Activated T-cell treated with anti-CD3 and anti-CD28 coated beads, Interleukin-2, amount 50 U/mL, for 4 hours (primary cell): ENCODE measurements around the gene FNDC8. TPM values are rescaled to one million over a fixed set of nuclear protein-coding genes. Genes with fewer than 3 reads are reported as not detected.
"Not testable (repeated sequence)": the region's sequence is repeated elsewhere in the genome, so short reads cannot be mapped to it uniquely, and the experiment has no call there.

ENCODE experiments used
- ATAC-seq, 2 donors: fragments of 200-7000 bp; cut with Tn5 transposase; one replicate each; pipeline ENCODE4 v1.10.0; 2021
- DNase-seq: peaks from one replicate; pipeline ENCODE4 v3.0.0-alpha.2; 2020
- H3K27me3 Mint-ChIP-seq: one replicate; pipeline ENCODE4 v1.8.0; 2021; ENCODE audit warnings: low read depth, mixed read lengths
- H3K36me3 Mint-ChIP-seq: one replicate; pipeline ENCODE4 v1.8.0; 2022; ENCODE audit warnings: mixed read lengths; ENCODE audit not compliant: insufficient read depth
- H3K4me1 Mint-ChIP-seq: one replicate; pipeline ENCODE4 v1.8.0; 2021; ENCODE audit warnings: low read depth, mixed read lengths
- H3K4me3 Mint-ChIP-seq: one replicate; pipeline ENCODE4 v1.8.0; 2021; ENCODE audit warnings: mild to moderate bottlenecking, moderate library complexity, mixed read lengths
- H3K9me3 Mint-ChIP-seq: one replicate; pipeline ENCODE4 v1.8.0; 2021; ENCODE audit warnings: mixed read lengths
- total RNA-seq, 3 donors: library from RNA; stranded (reverse); gene quantifications; one replicate each; pipeline ENCODE4 v1.2.1, GENCODE V29; 2021

FNDC8 gene
- total RNA-seq, 3 donors from 2014 or later: not detected

DNA sequence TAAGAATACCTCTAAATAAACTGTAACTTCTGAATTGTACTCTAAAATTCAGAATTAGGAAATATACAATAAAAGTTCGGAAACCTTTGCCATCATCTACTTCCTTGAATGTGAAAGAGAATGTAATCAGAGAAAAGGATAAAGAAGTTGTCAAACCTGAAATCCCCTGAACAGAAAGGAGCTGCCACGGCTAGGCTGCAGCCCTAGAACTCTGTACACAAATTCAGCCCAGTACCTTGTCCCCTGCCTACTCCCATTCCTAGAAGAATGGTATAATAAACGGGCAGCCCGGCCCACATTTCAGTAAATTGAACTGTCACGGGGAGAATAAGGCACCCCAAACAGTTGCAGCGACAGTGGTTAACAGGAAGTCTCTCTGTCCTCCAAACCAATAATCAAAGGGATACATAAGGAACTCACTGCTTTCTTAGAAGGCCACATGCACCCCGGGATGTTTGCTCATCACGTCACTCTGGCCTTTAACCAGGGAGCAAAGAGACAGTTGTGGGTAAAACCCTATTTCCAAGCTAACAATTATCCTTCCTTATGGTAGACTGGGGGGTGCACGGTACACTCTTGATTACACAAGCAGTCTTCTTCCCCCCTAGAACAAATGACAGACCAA is 33.6 kb upstream of the FNDC8 start:
- ATAC-seq (no peak), DNase-seq (peak; percentile 20)
- peaks cover 3% of the 10 kb centered on the region for H3K36me3 Mint-ChIP-seq
- peaks cover 59% of the 10 kb centered on the region for H3K4me1 Mint-ChIP-seq
- no peaks in the 10 kb centered on the region for H3K27me3 Mint-ChIP-seq
- peak overlapping the region; percentile 93 for H3K4me3 Mint-ChIP-seq
- no peaks in the 10 kb centered on the region for H3K9me3 Mint-ChIP-seq

DNA sequence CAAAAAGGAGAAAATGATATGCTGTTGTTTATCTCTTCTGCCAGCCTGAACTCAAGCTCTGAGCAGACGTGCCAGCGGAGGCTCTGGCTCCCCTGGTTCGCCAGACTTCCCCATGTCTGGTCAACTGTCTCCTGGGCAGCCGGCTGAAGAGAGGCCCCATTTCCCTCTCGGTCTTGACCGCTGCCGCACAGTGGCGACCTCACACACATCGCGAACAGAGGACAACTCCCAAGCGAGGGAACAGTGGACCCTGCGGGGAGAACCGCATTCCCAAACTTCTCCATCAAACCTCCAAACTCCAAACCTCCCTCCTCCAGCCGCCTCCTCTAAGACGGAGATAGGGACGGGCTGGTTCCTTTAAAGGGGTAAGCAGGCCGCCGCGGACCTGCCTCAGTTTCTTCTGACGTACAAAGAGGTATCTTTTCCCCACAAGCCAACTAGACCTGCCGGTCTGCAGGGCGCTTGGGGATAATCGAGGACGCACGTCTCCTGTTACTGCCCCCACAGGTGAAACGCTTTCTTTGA is 33.0 kb upstream of the FNDC8 start:
- DNase-seq (no peak), ATAC-seq (no peak)
- Mint-ChIP-seq H3K27me3 (no peaks in the 10 kb centered on the region), H3K4me3 (peak overlapping the region; percentile 93), H3K36me3 (peaks cover 3% of the 10 kb centered on the region), H3K4me1 (peaks cover 53% of the 10 kb centered on the region), H3K9me3 (no peaks in the 10 kb centered on the region)

DNA sequence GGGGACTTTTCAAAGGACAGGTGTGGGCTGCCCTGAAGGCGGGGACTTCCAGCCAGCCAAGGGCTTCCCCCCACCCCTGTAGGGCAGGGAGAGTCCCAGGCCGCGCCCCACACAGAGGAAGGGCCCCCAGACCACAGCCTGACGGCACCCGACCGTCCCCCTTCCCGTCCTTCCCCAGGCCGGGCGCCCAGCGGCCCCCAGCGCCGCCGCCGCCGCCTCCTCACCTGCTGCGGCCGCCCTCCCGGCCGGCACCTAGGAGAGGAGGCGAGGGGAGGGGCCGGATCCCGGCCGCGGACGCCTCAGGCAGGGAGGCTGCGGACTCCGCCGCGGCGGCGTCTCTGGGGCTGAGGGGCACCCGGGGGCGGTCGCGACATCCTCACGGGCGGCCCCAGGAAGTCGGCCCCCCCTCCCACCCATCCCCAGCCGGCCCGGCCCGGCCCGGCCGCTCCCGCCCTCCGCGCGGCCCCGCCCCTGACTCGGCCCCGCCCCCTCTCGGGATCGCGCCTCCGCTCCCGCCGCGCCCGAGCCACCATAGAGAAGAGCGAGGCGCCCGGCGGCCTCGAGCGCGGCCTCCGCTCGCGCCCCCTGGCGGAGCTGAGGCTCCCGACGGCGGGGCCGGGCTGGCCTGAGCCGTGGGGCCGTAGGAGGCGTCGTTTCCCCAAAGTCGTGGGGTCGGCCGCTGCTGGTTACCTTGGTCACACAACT is 32.4 kb upstream of the FNDC8 start:
- peaks cover 3% of the 10 kb centered on the region for H3K36me3 Mint-ChIP-seq
- H3K4me3 Mint-ChIP-seq: peak overlapping the region; percentile 93
- H3K4me1 Mint-ChIP-seq: peaks cover 48% of the 10 kb centered on the region
- ATAC-seq (peak; percentile 79), DNase-seq (peak; percentile 88)
- H3K27me3 Mint-ChIP-seq: no peaks in the 10 kb centered on the region
- no peaks in the 10 kb centered on the region for H3K9me3 Mint-ChIP-seq

DNA sequence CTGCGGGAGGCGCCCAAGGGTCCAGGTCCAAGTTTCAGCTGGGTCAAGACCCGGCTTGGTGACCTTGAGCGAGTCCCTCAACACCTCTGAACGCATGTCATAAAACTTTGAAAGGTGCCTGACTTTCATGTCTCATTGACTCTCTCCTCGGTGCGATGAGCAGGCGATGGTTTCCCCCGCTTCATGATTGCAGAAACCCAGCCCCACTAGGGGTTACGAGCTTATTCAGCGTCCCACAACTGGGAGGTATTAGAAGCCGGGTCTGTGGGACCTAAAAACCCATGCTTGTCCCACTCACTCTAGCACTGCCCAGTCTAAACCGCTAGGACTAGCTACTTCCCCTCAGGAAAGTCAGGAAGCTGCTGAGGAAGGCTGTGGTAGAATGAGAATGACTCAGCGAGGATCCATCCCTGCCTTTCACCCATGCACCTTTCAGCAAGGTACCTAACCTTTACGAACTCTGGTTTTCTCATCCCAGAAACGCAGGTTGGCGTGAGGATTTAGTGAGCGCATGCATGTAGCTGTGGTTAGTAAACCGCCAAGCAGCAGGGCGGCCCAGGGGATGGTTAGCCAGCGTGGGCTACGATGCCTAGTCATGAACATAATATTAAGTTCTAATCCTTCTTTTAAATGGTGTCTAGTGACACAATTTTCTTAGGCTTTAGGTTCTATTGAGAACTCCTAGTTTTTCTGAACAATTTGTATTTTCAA is 31.7 kb upstream of the FNDC8 start:
- Mint-ChIP-seq H3K27me3 (no peaks in the 10 kb centered on the region), H3K4me1 (peaks cover 47% of the 10 kb centered on the region), H3K4me3 (peak overlapping the region; percentile 86), H3K36me3 (peaks cover 3% of the 10 kb centered on the region), H3K9me3 (no peaks in the 10 kb centered on the region)
- DNase-seq: peak; percentile 55
- ATAC-seq: peak; percentile 49 to 50

DNA sequence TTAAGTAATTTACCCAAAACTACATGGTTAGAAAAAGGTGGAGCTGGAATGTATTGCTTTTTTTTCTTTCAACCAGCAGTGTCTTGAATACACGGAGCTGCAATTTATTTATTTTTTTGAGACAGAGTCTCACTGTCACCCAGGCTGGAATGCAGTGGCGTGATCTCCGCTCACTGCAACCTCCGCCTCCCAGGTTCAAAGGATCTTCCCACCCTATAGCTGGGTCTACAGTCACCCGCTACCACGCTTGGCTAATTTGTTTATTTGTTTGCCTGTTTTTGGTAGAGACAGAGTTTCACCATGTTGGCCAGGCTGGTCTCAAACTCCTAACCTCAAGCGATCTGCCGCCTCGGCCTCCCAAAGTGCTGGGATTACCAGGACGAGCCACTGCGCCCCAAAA is 30.7 kb upstream of the FNDC8 start:
- ATAC-seq, H3K27me3 Mint-ChIP-seq, H3K36me3 Mint-ChIP-seq, DNase-seq, H3K9me3 Mint-ChIP-seq: not testable (repeated sequence)
- H3K4me1 Mint-ChIP-seq: peaks cover 38% of the 10 kb centered on the region
- H3K4me3 Mint-ChIP-seq: peak overlapping the region; percentile 46

DNA sequence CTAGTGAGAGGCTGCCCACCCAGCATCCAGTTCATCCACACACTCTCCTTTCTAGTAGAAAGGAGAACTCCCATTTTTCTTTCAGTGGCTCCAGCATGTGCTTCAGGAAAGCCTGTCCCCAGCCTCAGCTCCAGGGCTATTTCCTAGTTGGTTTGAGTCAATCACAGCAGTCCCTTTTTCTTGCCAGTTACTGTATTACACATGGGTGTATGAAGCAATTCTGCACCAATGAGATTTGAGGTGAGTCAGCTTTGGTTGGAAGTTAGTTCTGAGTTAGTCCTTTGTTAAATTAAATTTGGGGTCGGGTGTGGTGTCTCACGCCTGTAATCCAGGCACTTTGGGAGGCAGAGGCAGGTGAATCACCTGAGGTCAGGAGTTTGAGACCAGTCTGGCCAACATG is 26.5 kb upstream of the FNDC8 start:
- Mint-ChIP-seq H3K27me3 (no peaks in the 10 kb centered on the region), H3K4me3 (no peak overlapping the region), H3K4me1 (peaks cover 12% of the 10 kb centered on the region), H3K36me3 (peaks cover 7% of the 10 kb centered on the region), H3K9me3 (no peaks in the 10 kb centered on the region)
- DNase-seq: no peak
- peak in 1 of 2 donors; percentile 32 for ATAC-seq

DNA sequence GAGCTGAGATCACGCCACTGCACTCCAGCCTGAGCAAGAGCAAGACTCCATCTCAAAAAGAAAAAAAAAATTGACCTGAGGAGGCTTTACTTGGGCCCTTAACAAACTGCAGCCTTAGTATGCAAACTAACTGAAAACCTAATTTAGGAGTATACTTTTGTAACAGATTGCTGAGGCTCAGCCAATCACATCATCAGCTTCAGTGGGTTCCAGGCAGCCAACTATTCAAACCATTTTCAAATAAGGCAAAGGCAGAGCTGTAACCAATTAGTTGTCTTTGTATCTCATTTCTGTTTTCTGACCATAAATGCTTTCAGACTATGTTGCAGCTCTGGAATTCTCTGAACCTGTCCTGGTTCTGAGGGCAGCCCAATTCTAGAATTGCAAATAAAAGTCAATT is 25.7 kb upstream of the FNDC8 start:
- peaks cover 5% of the 10 kb centered on the region for H3K4me1 Mint-ChIP-seq
- ATAC-seq (no peak), DNase-seq (no peak)
- H3K27me3 Mint-ChIP-seq: no peaks in the 10 kb centered on the region
- H3K36me3 Mint-ChIP-seq: peaks cover 11% of the 10 kb centered on the region
- no peak overlapping the region for H3K4me3 Mint-ChIP-seq
- H3K9me3 Mint-ChIP-seq: no peaks in the 10 kb centered on the region

DNA sequence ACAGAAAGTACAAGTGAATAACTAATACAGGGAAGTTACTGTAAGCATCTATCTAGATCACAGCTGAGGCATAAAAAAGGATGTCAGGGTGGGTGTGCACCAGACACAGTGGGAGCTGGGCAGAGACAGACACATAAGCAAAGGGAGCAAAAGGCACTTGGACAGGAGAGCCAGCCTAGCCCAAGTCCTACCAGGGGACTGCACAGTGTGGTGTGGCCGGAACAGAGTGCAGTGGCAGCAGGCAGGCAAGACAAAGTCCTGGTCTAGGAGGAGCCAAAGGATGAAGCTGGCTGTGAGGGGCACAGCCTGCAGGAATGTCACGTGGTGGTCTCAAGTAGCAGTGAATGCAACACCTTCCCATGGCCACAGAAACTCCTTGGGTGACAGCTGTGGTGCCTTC is 23.6 kb upstream of the FNDC8 start:
- DNase-seq (no peak), ATAC-seq (no peak)
- no peak overlapping the region for H3K4me3 Mint-ChIP-seq
- H3K36me3 Mint-ChIP-seq: peaks cover 19% of the 10 kb centered on the region
- peaks cover 3% of the 10 kb centered on the region for H3K4me1 Mint-ChIP-seq
- H3K27me3 Mint-ChIP-seq: no peaks in the 10 kb centered on the region
- H3K9me3 Mint-ChIP-seq: no peaks in the 10 kb centered on the region

DNA sequence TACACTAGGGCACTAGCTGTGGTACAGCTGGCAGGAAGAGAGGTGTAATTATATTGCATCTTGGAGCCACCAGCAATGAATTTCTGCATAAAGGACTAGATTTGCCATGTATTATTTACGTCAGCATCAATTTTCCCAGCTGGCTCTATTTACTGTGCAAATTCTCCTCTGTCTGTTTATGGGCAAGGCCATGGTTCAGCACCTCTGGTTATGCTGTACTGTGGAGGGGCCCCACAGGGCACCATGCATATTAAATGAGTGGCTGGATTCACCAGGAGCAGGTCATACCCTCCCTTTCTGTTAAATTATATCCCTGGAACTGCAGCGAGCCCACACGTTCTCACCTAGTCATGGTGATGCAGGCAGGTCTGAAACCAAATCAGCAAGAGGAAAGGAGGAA is 21.5 kb upstream of the FNDC8 start:
- no peak for DNase-seq
- H3K4me1 Mint-ChIP-seq: peaks cover 3% of the 10 kb centered on the region
- H3K27me3 Mint-ChIP-seq: no peaks in the 10 kb centered on the region
- no peak for ATAC-seq
- peaks cover 19% of the 10 kb centered on the region for H3K36me3 Mint-ChIP-seq
- H3K4me3 Mint-ChIP-seq: no peak overlapping the region
- H3K9me3 Mint-ChIP-seq: no peaks in the 10 kb centered on the region

DNA sequence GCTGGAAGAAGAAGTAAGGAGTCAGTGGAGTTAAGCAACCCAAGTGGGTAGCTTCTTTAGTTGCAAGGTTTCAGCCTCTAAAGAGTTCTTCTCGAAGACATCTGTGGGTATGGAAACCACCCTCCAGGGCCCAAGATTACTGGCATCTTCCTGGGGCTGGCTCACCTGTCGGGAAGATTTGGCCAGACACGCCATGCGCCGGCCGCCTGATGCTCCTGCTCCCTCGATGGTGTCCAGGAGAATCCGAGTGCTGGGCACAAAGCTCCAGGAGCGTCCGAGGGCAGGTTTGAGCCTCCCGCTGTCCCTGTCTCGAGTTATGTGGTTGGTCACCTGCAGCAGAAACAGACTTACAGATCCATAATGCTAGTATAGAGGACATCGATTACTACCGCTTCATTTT is 20.4 kb upstream of the FNDC8 start:
- peaks cover 29% of the 10 kb centered on the region for H3K36me3 Mint-ChIP-seq
- DNase-seq (no peak), ATAC-seq (no peak)
- H3K4me1 Mint-ChIP-seq: peaks cover 3% of the 10 kb centered on the region
- H3K4me3 Mint-ChIP-seq: no peak overlapping the region
- no peaks in the 10 kb centered on the region for H3K27me3 Mint-ChIP-seq
- no peaks in the 10 kb centered on the region for H3K9me3 Mint-ChIP-seq

DNA sequence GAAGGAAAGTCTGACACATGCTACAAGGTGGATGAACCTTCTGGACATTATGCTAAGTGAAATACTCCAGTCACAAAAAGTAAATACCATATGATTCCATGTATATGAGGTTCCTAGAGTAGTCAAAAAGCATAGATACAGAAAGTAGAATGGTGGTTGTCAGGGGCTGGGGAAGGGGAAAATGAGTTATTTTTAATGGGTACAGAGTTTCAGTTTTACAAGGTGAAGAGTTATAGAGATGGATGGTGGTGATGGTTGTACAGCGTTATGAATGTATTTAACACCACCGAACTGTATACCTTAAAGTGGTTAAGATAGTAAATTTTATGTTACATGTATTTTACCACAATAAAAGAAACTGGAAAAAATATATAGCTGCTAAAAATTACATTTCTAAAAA is 19.7 kb upstream of the FNDC8 start:
- Mint-ChIP-seq H3K36me3 (peaks cover 36% of the 10 kb centered on the region), H3K27me3 (no peaks in the 10 kb centered on the region), H3K4me3 (no peak overlapping the region), H3K9me3 (no peaks in the 10 kb centered on the region), H3K4me1 (no peaks in the 10 kb centered on the region)
- DNase-seq (no peak), ATAC-seq (no peak)

DNA sequence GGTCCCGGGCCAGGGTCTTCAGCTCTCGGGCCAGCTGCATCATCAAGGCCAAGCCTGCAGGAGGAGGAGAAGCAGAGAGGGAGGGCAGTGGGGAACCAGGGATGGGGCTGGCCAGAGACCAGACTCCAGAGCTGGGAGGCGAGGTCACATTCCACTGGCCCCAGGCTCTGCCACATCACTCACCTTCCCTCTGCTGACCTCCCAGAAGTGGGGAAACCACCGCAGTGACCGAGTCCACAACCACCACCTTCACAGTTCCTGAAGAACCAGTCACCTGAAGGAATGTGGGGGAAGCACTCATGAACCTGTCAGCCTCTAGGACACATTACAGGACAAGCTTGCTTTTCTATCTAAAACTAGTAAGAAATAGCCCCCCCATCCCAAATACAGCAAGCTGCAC is 18.1 kb upstream of the FNDC8 start:
- Mint-ChIP-seq H3K27me3 (no peaks in the 10 kb centered on the region), H3K9me3 (no peaks in the 10 kb centered on the region), H3K36me3 (peaks cover 36% of the 10 kb centered on the region), H3K4me3 (no peak overlapping the region), H3K4me1 (no peaks in the 10 kb centered on the region)
- ATAC-seq (no peak), DNase-seq (no peak)

DNA sequence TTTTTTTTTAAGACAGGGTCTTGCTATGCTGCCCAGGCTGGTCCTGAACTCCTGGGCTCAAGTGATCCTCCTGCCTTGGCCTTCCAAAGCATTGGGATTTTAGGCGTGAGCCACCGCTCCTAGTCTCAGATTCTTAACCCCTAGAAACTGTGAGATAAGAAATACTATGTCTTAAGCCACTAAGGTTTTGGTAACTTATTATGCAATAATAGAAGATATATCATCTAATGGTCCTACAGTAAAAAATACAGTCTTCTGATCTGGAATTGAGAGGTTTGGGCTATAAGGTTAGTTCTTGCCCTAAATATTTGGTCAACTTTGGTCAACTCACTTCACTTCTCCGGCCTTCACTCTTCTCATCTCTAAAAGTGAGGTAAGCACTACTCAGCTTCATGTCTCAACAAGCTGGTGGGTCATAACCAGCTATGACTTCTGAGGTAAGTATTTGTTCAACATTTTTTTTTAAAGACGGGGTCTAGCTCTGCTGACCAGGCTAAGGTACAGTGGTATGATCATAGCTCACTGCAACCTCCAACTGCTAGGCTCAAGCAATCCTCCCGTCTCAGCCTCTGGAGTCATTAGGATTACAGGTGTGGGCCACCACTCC is 16.5 kb upstream of the FNDC8 start:
- peaks cover 32% of the 10 kb centered on the region for H3K36me3 Mint-ChIP-seq

DNA sequence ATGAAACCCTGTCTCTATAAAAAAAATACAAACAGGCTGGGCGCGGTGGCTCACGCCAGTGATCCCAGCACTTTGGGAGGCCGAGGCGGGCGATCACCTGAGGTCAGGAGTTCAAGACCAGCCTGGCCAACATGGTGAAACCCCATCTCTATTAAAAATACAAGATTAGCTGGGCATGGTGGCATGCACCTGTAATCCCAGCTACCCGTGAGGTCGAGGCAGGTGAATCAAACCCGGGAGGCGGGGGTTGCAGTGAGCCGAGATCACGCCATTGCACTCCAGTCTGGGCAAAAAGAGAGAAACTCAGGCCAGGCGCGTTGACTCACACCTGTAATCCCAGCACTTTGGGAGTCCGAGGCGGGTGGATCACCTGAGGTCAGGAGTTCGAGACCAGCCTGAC is 10.6 kb upstream of the FNDC8 start:
- H3K27me3 Mint-ChIP-seq, DNase-seq, H3K4me1 Mint-ChIP-seq, H3K4me3 Mint-ChIP-seq, H3K9me3 Mint-ChIP-seq, ATAC-seq: not testable (repeated sequence)
- H3K36me3 Mint-ChIP-seq: peaks cover 15% of the 10 kb centered on the region

More for the DNA sequence above, 16.5 kb upstream of the FNDC8 start:
- no peaks in the 10 kb centered on the region for H3K27me3 Mint-ChIP-seq
- DNase-seq (no peak), ATAC-seq (no peak)
- no peaks in the 10 kb centered on the region for H3K9me3 Mint-ChIP-seq
- H3K4me1 Mint-ChIP-seq: no peaks in the 10 kb centered on the region
- no peak overlapping the region for H3K4me3 Mint-ChIP-seq
